Measurements from ENCODE around the gene WDFY2.

DNA sequence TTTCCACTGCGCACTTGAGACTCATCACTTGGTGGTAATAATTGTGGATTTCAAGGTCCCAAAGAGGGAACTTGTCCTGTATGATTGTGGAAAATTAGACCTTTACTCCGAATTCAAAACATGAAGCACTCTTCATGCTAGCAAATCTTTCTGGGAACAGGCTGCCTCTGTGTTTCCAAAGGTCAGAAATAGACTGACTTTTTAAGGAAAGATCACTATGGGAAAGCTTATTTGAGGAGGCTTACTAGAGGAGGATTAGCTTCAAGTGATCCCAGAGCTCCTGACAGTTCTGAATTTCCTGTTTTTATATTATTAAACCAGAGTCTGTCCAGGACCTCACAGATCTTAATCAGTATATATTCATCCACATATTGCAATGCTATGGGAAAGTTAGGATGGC lies 5.5 kb downstream of the WDFY2 start:
- TF ChIP-seq FOXK1 (CRISPR knock-in tag; IDR thresholded peaks at IDR 0.05) (no peak), ZNF317 (CRISPR knock-in tag; IDR thresholded peaks at IDR 0.05; ENCODE audit: borderline replicate concordance, low read depth) (no peak), HMGA2 (CRISPR knock-in tag; IDR thresholded peaks at IDR 0.05) (no peak), JUN (CRISPR knock-in tag; IDR thresholded peaks at IDR 0.05) (no peak)
- TF ChIP-seq, protein P1, sequence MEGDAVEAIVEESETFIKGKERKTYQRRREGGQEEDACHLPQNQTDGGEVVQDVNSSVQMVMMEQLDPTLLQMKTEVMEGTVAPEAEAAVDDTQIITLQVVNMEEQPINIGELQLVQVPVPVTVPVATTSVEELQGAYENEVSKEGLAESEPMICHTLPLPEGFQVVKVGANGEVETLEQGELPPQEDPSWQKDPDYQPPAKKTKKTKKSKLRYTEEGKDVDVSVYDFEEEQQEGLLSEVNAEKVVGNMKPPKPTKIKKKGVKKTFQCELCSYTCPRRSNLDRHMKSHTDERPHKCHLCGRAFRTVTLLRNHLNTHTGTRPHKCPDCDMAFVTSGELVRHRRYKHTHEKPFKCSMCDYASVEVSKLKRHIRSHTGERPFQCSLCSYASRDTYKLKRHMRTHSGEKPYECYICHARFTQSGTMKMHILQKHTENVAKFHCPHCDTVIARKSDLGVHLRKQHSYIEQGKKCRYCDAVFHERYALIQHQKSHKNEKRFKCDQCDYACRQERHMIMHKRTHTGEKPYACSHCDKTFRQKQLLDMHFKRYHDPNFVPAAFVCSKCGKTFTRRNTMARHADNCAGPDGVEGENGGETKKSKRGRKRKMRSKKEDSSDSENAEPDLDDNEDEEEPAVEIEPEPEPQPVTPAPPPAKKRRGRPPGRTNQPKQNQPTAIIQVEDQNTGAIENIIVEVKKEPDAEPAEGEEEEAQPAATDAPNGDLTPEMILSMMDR (IDR thresholded peaks at IDR 0.05), result no peak
- TF ChIP-seq, protein P2, sequence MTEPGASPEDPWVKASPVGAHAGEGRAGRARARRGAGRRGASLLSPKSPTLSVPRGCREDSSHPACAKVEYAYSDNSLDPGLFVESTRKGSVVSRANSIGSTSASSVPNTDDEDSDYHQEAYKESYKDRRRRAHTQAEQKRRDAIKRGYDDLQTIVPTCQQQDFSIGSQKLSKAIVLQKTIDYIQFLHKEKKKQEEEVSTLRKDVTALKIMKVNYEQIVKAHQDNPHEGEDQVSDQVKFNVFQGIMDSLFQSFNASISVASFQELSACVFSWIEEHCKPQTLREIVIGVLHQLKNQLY (CRISPR knock-in tag; IDR thresholded peaks at IDR 0.05), result no peak
- TF ChIP-seq, protein P3, sequence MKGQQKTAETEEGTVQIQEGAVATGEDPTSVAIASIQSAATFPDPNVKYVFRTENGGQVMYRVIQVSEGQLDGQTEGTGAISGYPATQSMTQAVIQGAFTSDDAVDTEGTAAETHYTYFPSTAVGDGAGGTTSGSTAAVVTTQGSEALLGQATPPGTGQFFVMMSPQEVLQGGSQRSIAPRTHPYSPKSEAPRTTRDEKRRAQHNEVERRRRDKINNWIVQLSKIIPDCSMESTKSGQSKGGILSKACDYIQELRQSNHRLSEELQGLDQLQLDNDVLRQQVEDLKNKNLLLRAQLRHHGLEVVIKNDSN (CRISPR knock-in tag; IDR thresholded peaks at IDR 0.05), result no peak
- TF ChIP-seq, protein P4, sequence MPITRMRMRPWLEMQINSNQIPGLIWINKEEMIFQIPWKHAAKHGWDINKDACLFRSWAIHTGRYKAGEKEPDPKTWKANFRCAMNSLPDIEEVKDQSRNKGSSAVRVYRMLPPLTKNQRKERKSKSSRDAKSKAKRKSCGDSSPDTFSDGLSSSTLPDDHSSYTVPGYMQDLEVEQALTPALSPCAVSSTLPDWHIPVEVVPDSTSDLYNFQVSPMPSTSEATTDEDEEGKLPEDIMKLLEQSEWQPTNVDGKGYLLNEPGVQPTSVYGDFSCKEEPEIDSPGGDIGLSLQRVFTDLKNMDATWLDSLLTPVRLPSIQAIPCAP (CRISPR knock-in tag; IDR thresholded peaks at IDR 0.05), result no peak
- TF ChIP-seq, protein P5, sequence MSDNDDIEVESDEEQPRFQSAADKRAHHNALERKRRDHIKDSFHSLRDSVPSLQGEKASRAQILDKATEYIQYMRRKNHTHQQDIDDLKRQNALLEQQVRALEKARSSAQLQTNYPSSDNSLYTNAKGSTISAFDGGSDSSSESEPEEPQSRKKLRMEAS (CRISPR knock-in tag; IDR thresholded peaks at IDR 0.05), result no peak

Data from WTC11 (cell line).